CD1c-positive myeloid dendritic cell (primary cell): ENCODE data around the gene ZBTB7A.
A peak's percentile ranks its signal among the peaks of the same experiment; 100 is the strongest.

Experiments
- DNase-seq: peaks from one replicate; pipeline ENCODE4 v3.0.0-alpha.2; 2016; ENCODE audit errors: extremely low spot score

The ZBTB7A gene

DNA sequence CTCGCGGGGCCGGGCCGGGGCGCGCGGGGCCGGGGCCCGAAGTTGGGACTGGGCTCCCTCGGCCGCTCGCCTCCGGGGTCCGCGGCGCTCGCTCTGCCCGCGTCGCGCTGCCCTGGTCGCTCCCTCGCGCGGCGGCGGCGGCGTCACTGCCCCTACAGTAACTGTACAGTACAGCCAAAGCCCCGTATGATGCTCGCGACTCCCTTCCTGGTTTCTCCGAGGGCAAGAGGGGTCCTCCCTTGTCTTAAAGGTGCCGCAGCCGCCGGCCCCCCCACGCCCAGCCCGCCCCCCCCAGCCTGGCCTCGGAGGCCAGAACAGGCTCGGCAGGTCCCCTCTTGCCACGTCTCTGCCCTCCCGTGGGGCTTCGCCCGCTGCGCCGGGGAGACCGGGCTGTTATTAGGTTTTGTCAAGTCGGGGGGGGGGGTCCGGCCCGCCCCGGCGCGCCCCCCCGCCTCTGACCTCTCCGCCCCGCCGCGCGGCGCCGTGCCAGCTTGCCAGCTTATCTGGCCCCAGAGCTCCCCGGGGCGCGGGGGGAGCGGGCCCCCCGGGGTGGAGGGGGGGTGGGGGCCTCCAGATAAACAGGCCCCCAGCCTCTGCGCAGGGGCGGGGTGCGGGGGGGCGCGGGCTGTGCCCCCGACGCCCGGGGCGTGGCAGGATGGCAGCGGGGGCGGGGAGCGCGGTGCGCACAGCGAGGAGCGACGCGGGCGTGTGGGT, at the start of gene ZBTB7A:
Gene ZBTB7A, minus strand, starts transcription at position 218 of the 714 bp plus-strand sequence. CDS start 11,667 bp downstream, outside the sequence.
- peak; percentile 85 for DNase-seq

DNA sequence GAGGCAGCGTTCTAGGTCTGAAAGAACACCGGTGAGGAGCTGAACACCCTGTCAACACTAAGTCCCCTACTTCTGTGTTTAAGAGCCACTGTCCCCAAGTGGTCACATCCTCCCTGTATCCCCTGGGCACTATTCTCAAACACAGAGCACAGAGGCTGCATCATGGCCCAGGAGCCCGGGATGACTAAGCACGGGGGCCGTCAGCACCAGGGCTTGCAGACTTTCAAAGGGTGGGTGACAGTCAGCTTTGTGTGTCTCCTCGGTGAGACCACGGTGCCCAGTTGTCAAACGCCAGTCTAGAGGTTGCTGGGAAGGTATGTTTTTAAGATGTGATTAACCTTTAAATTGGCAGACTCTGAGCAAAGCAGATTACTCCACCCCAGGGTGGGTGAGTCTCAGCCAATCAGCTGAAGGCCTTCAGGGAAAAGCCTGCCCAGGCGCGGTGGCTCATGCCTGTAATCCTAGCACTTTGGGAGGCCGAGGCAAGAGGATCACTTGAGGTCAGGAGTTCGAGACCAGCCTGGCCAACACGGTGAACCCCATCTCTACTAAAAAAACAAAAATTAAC, 49.2 kb upstream of the ZBTB7A start:
- DNase-seq: no peak

DNA sequence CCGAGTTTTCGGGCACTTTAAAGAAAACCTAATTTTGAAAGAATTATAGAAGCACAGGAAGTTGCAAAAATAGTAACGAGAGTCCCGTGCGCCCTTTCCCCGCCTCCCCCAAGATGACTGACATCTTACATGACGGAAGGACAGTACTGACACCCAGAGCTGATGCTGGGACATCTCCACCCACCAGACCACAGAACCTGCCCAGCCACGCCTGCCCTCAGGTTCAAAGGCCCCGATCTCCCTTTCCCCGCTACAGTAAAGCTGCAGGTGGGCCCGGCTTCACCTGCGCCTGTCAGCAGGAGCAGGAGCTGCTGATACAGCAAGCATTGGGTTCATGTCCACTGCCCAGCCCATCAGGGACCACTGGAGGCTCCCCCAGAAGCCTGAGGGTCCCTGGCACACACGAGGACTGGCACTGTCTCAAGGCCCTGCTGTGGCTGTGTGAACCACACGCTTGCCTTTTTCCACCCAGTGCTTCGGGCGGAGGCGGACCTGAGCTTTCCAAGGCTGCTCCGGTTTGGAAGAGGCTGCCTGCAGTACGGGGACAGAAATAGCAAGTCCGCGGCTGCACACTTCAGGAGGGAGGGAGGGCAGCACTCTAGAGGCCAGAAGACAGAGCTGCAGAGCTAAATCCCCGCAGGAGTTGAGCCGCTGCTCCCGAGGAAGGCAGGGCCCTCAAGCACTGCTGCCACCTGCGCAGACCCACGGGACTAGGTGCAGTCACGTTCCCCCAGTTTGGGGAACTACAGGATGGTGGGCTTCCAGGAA, 48.5 kb upstream of the ZBTB7A start:
- peak; percentile 37 for DNase-seq

DNA sequence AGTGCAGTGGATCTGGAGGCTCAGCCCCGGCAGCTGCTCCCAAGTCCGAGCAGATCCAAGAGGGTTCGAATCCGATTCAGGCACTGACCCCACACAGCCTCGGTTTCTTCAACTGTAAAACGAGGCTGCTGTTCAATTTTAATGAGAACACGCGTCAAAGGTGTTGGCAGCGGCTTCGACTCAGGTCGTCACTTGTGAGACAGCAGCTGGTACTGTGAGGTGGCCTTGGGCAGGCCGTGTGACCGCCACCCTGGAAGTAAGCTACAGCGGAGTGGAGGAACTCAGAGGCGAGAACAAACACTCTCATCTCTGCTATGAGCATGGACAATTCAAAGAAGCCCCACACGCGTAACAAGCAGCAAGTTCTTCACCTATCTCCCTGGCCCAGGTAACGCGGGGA, 47.5 kb upstream of the ZBTB7A start:
- DNase-seq: no peak

DNA sequence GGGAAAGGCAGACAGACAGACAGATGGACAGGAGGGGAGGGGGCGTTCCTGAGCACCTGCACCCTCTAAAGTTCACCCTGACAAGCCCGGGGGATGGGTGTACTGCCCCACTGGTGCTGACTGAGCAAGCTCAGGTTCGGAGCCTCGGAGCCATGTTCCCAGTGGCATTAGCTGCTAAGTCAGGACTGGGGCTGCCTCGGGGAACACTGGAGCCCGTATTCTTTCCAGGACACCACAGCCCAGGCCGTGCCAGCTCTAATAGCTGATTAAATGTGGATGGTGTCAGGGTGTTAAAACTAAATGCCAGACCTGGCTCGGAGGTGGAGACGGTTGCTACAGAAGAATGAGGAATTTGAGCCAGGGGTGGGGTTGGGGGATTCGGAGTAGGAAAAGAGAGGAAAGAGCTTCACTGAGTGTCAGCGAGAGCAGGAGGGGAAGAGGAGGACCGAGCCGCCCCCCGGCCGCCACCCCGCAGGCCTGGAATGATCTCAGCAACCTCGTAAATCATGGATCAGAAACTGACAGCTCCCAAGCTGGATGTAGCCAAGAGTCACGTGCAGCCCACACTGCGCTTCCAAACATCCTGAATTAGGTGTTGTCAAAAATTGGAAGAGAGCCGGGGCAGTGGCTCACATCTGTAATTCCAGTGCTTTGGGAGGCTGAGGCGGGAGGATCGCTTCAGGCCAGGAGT, 46.8 kb upstream of the ZBTB7A start:
- DNase-seq: no peak

DNA sequence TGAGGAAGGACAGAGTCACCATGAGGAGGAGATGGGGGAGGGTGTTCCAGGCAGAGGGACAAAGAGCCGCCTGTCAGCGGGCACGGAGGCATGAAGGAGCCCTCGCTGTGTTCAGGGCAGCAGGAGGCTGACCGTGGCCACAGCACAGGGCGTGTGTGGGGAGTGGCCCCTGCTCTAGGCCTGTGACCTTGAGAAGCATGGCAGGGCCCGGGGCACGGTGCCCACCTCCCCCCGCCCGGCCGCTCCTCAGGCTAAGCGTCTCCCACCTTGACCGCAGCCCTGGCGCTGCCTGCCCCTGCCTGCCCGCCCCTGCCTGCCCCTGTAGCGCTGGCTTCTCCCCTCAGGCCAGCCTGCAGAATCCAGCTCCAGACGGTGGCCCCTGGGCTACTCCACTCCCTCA, 45.7 kb upstream of the ZBTB7A start:
- no peak for DNase-seq

DNA sequence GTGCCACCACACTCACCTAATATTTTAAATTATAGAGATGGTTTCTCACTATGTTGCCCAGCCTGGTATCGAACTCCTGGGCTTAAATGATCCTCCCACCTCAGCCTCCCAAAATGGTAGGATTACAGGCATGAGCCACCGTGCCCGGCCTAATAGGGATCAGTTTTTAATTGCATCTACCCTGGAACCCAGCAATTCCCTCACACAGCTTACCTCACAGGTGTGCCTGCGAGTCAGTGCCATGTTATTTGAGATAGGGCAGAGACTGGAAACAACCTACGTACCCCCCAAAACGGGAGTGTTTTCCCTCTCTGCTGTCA, 42.9 kb upstream of the ZBTB7A start:
- DNase-seq: no peak

DNA sequence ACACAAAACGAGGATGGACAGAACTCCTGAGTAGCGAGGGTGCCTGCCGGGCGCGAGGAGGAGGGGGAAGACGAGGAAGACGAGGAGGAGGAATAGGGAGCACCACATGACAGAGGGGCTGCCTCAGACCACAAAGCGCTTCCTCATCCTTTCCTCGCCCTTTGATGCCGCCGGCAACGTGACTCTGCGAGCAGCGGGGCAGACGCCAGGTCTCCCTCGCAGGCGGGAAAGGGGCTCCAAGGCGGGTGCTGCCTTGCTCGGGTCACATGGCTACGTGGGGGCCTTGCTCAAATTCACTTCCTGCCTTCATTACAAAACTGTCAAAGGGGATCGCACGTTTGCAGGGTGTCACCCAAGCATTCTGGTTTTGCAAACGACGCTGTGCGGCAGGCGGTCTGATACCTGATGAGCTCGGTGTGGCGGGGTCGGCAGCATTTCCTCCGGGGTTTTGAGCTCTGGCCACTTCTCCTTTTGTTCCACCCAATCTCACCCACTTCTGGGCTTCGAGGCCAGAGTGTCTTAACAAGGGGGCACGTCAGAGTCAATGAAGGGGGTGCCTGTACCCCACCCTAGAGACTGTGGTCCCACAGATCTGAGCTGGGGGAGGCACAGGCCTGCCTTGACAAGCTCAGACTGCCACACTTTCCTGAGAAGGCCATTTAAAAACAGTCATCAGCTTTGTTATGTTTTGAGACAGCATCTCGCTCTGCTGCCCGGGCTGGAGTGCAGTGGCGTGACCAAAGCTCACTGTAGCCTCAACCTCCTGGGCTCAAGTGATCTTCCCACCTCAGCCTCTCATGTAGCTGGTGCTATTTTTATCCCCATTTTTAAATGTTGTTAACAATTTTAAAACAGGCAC, 42.3 kb upstream of the ZBTB7A start:
- DNase-seq: peak; percentile 56

DNA sequence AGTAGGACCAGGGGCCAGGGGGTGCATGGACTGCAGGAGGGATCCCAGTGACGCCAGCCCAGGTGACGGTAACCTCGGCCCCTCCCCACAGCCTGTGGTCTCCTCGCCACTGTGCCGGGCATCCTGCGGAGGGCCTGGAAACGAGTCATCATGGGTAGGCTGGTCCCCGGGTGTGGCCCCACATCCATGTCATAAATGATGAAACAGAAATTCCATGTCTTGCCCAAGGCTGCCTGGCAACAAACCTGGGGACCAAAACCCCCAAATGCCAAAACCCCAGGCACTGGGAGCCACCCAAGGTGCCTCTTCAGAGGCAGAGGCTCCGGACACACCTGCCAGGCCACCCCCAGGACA, 36.4 kb upstream of the ZBTB7A start:
- DNase-seq: no peak

DNA sequence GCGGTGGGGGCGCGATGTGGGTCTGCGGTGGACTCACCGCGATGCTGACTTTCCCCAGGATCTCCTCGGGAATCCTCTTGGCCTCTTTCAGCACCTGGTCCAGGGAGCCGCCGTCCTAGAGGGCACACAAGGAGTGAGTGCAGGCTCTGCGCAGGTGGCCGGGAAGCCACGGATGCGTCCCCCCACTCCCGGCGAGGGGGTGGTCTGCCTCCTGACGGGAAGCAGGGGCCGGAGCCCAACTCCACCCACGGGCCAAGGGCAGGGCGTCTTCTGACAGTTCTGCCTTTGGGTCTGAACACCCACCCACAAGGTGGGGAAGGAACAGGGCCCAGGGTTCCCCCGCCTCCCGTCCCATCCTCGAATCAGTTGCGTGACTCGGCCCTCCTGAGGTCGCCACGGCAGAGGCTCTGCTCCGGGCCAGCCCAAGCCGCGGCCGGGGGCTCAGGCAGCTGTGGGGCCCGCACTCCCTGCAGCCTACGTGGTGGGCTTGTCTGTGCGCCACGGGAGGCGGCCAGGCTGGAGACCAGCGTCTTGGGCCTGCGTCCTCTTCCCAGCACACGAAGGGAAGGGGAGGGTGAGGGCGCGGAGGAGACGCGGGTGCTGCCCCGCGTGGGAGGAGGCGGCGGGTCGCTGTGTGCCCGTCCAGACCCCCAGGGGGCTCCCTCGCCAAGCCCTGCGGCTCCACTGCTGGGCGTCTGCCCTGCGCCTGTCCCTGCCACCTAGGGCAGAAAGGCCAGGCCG, 35.8 kb upstream of the ZBTB7A start:
- DNase-seq: no peak

DNA sequence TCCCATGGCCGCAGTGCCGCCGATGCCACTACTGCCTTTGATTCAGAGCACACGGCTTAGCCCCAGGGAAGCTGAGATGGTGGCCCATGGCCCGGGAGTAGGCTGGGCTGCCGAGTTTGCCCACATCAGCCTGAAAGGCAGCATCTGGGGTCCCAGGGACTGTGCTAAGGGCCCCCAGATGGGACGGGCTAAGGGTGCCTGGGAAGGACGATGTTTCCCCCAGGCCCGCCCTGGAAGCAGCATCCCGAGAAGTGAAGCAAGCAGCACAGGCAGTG, 34.7 kb upstream of the ZBTB7A start:
- DNase-seq: no peak

DNA sequence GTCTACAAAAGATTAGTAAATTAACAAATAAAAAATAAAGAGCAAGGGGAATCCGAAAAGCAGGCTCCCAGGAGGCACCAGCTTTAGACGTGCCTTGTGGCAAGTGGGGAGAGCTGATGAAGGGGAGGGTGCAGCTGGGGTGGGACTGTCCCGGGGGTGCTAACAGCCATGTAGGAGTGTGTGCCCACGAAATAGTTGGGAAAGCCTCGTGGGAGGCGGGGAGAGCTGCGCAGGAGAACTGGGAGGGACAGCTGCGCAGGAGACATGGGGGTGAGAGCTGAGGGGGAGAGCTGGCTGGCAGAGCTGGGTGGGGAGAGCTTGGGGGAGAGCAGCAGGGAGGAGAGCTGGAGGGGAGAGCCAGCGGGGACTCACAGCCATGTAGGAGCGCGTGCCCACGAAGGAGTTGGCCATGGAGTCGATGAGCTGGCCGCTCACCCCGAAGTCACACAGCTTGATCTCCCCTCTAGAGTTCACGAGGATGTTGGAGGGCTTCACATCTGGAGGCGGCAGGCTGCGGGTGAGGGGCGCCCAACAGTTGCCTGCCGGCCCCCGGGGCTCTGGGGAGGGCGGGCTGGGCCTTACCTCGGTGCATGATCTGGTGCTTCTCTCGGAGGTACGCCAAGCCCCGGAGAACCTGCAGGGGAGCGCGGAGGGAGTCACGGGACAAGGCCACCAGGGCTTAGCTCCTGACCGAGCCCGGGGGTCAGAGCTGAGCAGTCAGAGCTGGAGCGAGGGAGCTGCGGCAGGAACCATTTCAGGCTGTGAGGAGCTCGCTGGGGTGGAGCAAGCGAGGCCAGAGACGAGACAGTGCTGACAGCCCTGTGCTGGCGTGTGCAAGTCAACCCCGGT, 34.2 kb upstream of the ZBTB7A start:
- DNase-seq: no peak

DNA sequence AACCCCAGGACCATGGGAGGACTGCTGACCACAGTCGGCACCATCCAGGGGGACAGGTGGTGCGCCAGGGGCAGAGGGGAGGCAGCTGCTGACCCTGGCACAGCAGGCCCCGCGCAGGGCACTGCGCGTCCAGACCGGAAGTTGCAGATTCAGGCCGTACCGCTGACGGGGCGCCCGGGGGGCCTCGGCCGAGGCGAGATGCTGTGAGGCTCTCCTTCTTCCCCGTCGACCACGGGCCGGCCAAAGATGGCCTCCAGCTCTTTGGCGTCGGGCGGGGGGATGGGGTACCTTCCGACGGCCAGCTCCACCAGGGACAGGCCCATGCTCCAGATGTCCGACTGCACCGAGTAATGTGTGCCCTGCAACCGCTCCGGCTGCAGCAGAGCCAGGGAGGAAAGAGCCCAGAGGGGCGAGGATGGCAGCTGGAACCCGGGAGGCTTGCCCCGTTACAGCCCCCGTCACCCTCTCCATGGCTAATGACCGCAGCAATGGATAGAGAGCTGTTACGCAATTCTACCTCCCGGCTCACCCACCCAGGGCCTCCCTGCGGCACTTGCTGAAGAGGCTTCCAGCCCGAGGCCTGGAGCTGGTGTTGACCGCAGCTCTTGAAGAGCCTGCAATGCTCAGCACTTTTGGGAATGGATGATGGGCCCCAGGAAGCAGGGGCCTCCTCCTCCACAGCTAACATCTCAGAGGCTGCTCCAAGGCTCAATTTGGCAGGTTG, 32.5 kb upstream of the ZBTB7A start:
- no peak for DNase-seq

DNA sequence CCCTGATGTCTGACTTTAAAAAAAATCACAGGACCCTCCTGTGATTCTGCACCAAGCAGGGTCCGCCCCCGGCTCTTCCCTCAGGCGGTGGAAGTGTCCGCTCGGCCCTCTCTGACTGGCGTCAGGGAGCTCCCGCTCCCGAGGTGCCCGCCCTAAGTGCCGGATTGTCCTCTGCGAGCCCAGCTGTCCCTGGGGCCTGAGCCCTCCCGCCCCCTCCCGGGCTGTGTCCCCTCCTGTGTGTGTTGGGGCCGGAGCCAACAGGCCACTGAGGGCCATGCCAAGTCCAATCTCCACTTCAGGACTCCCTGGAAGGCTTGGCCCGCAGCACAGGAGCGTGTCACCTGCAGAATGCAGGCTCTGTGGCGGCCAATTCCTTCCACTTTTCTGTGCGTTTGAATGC, 31.8 kb upstream of the ZBTB7A start:
- no peak for DNase-seq

DNA sequence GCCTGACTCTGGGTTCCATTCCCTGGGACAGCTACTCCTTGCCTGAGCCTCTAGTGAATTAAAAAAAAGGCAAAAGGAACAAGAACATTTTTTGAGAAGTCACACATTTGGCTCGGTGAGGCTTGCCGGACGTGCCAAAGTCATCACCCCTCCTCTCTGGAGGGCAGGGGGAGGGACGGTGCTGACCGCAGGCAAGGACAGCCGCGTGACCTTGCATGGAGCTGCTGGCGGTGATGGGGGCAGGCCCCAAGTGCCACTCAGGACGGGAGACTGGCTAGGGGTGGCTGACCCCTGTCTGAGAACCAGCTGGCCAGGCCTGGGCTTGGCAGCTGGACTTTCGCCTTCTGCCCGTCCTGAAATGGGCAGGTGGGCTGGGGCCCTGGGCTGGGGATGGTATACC, 30.8 kb upstream of the ZBTB7A start:
- DNase-seq: no peak

DNA sequence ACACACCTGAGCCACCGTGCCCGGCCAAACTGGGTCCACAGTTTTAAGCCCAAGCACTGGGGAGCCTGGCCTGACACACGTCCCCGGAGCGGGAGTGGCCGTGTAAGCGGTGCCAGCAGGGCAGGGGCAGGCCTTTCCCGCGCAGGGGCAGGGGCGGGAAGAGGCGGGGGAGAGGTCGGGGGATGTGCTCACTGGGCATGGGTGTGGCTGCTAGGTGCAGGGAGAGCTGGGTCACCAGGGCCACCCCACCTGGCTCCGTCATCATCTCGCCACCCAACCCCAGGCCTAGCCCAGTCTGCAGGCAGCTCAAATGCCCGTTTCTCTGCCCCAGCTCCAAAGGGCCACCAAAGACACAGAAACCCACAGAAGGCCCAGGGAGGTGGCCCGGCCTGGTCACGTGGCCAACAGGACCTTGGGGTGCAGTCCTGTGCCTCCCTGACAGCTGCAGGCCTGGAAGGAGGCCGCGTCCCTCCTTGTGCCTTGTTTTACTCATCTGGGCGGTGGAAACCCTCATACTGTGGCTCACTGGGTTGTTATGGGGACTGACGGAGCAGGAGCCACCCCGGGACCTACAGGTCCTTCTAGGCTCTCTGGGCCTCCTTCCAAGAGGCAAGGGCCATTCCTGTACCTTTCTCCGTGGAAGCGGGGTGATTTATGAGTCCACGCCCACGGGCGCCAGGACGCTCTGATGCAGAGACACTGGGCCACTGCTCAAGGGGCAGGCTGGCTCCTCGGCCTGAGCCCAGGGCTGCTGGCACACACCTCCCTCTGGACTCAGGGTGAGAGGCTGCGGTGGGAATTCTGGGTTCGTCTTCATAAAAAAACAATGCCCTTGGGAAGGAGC, 29.6 kb upstream of the ZBTB7A start:
- DNase-seq: no peak

DNA sequence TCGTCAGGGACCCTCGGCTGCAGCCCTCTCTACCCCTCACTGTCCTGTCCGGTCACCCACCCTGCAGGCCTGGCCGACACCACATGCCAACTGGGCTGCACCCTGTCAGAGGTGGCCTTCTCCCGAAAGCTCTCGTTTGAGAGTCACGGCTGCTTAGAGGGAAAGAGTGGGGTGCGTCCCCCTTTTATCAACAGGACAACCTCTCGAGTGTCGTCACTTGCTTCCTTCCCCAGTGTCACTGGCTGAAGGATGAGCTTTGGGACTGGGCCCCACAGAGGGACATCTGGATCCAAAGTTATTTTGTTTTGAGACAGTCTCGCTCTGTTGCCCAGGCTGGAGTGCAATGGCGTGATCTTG, 28.8 kb upstream of the ZBTB7A start:
- no peak for DNase-seq

DNA sequence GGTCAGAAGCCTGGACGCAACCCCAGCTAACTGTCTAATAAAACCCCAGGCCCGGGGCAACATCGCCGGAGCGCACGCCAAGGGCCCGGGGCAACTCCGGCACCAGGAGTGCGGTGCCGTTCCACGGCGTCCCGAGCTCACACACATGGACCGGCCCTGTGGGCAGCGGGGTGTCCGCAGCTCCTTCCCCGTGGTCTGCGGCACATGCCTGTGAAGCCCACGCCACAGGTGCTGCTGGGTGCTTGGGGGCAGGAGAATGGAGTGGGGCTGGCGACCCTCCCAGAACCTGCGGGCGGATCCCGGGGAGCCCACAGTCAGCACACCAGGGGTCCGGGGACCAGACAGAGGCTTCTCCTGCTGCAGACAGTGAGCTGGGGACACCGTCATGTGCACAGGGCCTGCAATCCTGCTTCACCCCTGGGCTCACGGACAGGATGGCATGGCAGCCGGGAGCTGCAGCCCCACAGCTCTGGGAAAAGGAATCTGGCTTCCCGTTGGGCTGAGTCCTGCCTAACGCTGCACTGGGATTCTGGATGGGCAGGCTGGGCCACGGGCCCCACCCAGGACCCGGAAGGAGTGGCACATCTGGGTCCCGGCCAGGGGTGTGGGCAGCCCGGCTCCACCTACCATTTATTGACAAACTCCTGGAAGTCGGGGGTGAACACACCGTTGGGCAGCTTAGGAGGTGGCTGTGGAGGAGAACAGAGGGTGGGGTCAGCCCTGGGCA, 28.2 kb upstream of the ZBTB7A start:
- DNase-seq: no peak
